Adrenal gland (tissue), 5 donors: ENCODE data around the gene AHRR.

Experiments used
- CTCF ChIP-seq, 6 experiments: fragments of 450-650 bp in 4 of 6; fragments of 200-600 bp in 2 of 6; sonication (generic) in 1 of 6; IDR thresholded peaks; 1 replicate in 5 of 6; 2 replicates in 1 of 6; pipeline versions ENCODE4 v1.5.1 to v1.8.0; 2016 to 2021; ENCODE audit warnings: antibody characterized with exemption in 6 of 6, mild to moderate bottlenecking in 2 of 6, moderate library complexity in 1 of 6
- POLR2A ChIP-seq, 2 donors: fragments of 450-650 bp; IDR thresholded peaks; one replicate each; pipeline ENCODE4 v1.6.1; 2017; ENCODE audit warnings: antibody characterized with exemption in 2 of 2, mild to moderate bottlenecking in 2 of 2, moderate library complexity in 1 of 2
- donor health status: DM: no; HTN: no; CAD: no.

- TF ChIP-seq CTCF (IDR thresholded peaks at IDR 0.05) (no peak), POLR2A (IDR thresholded peaks at IDR 0.05) (no peak)
Measured at GRCh38 chr5:298737-299125, 22.8 kb upstream of the AHRR start.
